Measurements from ENCODE around the gene PFDN1. TPM values are rescaled to one million over a fixed set of nuclear protein-coding genes. Genes with fewer than 3 reads are reported as not detected.

Gene PFDN1
- total and polyA plus RNA-seq, 10 donors, result 38.0 to 82.1 (median 61.6) TPM

DNA sequence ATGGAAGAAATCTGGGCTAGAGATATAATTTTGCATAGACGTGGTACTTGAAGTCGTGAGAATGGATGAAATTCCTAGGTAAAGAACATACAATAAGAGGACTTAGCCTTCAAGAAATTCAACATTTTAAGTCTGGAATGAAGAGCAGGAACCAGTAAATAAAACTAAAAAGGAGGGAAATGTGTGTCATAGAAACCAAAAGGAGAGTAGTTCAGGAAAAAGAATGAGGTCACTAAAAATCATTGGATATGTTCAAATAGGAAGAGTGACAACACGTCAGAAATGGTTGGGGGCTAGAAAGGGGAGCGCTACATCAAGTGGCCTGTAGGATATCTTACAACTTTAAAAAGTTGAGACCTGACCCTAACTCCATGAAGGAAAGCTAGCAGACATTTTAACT lies 44.0 kb downstream of the PFDN1 start:
- Histone ChIP-seq H3K4me1 (peaks cover 0 to 46% (median 14%) of the 10 kb centered on the region in 6 donors), H3K36me3 (peaks cover 0 to 62% (median 6%) of the 10 kb centered on the region in 6 donors), H3K9me3 (no peaks in the 10 kb centered on the region), H3K4me3 (no peak overlapping the region), H3K27ac (no peak overlapping the region), H3K27me3 (replicated peaks in 1 of 7) (no peaks in the 10 kb centered on the region)
- no peak for DNase-seq
- TF ChIP-seq POLR2AphosphoS5 (IDR thresholded peaks at IDR 0.05) (no peak), POLR2A (IDR thresholded peaks at IDR 0.05) (no peak)
- TF ChIP-seq, protein P1, sequence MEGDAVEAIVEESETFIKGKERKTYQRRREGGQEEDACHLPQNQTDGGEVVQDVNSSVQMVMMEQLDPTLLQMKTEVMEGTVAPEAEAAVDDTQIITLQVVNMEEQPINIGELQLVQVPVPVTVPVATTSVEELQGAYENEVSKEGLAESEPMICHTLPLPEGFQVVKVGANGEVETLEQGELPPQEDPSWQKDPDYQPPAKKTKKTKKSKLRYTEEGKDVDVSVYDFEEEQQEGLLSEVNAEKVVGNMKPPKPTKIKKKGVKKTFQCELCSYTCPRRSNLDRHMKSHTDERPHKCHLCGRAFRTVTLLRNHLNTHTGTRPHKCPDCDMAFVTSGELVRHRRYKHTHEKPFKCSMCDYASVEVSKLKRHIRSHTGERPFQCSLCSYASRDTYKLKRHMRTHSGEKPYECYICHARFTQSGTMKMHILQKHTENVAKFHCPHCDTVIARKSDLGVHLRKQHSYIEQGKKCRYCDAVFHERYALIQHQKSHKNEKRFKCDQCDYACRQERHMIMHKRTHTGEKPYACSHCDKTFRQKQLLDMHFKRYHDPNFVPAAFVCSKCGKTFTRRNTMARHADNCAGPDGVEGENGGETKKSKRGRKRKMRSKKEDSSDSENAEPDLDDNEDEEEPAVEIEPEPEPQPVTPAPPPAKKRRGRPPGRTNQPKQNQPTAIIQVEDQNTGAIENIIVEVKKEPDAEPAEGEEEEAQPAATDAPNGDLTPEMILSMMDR (IDR thresholded peaks at IDR 0.05 in 8 of 11, conservative IDR thresholded peaks at IDR 0.05 in 3 of 11), result no peak
- intact Hi-C loops (cut with DNase I; ENCODE audit: low total_unique reads), result no loop called here
- 90 to 94% (median 91%) methylated on average over 4 of the region's 4 CpGs for WGBS, 5 donors

GRCh38 chr5:140258016-140258415 lies 44.9 kb downstream of the PFDN1 start:
- H3K27me3 ChIP-seq (replicated peaks in 1 of 7), result no peaks in the 10 kb centered on the region
- H3K4me3 ChIP-seq, result no peak overlapping the region
- H3K27ac ChIP-seq, result no peak overlapping the region
- intact Hi-C loops (cut with DNase I; ENCODE audit: low total_unique reads), result no loop called here
- peaks cover 0 to 68% (median 6%) of the 10 kb centered on the region in 6 donors for H3K36me3 ChIP-seq
- H3K4me1 ChIP-seq, result peaks cover 0 to 54% (median 17%) of the 10 kb centered on the region in 6 donors
- 77 to 85% (median 82%) methylated on average over 3 of the region's 3 CpGs for WGBS, 5 donors
- TF ChIP-seq, protein P1 (IDR thresholded peaks at IDR 0.05 in 8 of 11, conservative IDR thresholded peaks at IDR 0.05 in 3 of 11), result no peak
- TF ChIP-seq POLR2AphosphoS5 (IDR thresholded peaks at IDR 0.05) (no peak), POLR2A (IDR thresholded peaks at IDR 0.05) (no peak)
- no peaks in the 10 kb centered on the region for H3K9me3 ChIP-seq
- DNase-seq, result no peak

- no peak overlapping the region for H3K4me3 ChIP-seq
- 94 to 98% (median 97%) methylated on average over 6 of the region's 6 CpGs for WGBS, 5 donors
- no peak for TF ChIP-seq POLR2A (IDR thresholded peaks at IDR 0.05)
- no peak for TF ChIP-seq POLR2AphosphoS5 (IDR thresholded peaks at IDR 0.05)
- TF ChIP-seq, protein P1 (IDR thresholded peaks at IDR 0.05 in 8 of 11, conservative IDR thresholded peaks at IDR 0.05 in 3 of 11), result no peak
- DNase-seq, result no peak
- H3K27me3 ChIP-seq (replicated peaks in 1 of 7), result no peaks in the 10 kb centered on the region
- H3K36me3 ChIP-seq, result peaks cover 0 to 66% (median 6%) of the 10 kb centered on the region in 6 donors
- intact Hi-C loops (cut with DNase I; ENCODE audit: low total_unique reads), result no loop called here
- H3K4me1 ChIP-seq, result peaks cover 2 to 60% (median 15%) of the 10 kb centered on the region in 6 donors
- no peak overlapping the region for H3K27ac ChIP-seq
- no peaks in the 10 kb centered on the region for H3K9me3 ChIP-seq
Measured at GRCh38 chr5:140256726-140257125, 46.2 kb downstream of the PFDN1 start.

GRCh38 chr5:140255460-140256157 lies 47.3 kb downstream of the PFDN1 start:
- Histone ChIP-seq H3K4me3 (no peak overlapping the region), H3K27me3 (replicated peaks in 1 of 7) (no peaks in the 10 kb centered on the region), H3K4me1 (peaks cover 0 to 60% (median 17%) of the 10 kb centered on the region in 6 donors), H3K27ac (no peak overlapping the region), H3K9me3 (no peaks in the 10 kb centered on the region), H3K36me3 (peaks cover 0 to 63% (median 6%) of the 10 kb centered on the region in 6 donors)
- intact Hi-C loops (cut with DNase I; ENCODE audit: low total_unique reads), result no loop called here
- no peak for DNase-seq
- no peak for TF ChIP-seq POLR2AphosphoS5 (IDR thresholded peaks at IDR 0.05)
- 90 to 95% (median 93%) methylated on average over 4 of the region's 4 CpGs for WGBS, 5 donors

Data from spleen (tissue), 11 donors.